GM12872 (cell line): ENCODE results near the gene OTOG.

Source experiments
- CTCF ChIP-seq: IDR thresholded peaks from 3 replicates; pipeline ENCODE4 v1.5.1; 2011; ENCODE audit warnings: low read depth, mild to moderate bottlenecking, low read length, moderate library complexity; ENCODE audit not compliant: insufficient read depth

The OTOG gene

GRCh38 chr11:17652556-17652955, 105.5 kb downstream of the OTOG start:
- TF ChIP-seq CTCF: no peak

GRCh38 chr11:17653611-17654010, 106.6 kb downstream of the OTOG start:
- TF ChIP-seq CTCF: no peak

- TF ChIP-seq CTCF: no peak
Observed at GRCh38 chr11:17655682-17656081, 108.6 kb downstream of the OTOG start.

GRCh38 chr11:17658211-17658610, 111.2 kb downstream of the OTOG start:
- no peak for TF ChIP-seq CTCF

DNA sequence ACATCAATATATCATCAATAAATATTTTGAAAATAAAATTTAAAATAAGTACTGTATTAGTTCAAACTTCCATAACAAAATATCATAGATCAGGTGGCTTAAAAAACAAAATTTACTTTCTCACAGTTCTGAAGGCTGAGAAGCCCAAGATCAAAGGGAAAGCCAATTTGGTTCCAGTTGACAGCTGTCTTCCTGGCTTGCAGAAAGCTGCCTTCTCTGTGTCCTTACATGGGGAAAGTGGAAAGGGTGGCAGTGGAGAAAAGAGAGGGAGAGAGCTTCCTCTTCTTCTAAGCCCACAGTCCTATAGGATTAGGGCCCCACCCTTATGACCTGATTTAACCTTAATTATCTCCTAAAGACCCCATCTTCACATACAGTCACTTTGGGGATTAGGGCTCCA, 121.1 kb downstream of the OTOG start:
- no peak for TF ChIP-seq CTCF

- no peak for TF ChIP-seq CTCF
Observed at GRCh38 chr11:17672469-17672868, 125.4 kb downstream of the OTOG start.

DNA sequence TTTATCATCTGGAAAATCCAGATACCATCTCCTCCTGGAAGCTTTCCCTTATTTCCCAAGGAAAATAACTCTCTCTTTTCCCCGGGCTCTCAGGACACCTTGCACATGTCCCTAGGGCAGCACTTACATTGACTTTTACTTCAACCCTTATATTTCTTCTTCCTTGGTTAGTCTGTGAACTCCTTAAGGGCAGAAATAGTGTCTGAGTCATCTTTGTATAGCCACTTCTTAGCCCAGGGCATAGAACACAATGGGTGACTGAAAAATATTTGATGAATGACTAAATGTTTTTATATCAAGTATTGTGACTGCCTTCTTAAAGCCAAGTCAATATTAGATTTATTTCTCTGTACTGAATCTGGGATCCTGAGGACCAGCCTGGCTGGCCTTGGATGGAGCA, 126.9 kb downstream of the OTOG start:
- TF ChIP-seq CTCF: no peak

DNA sequence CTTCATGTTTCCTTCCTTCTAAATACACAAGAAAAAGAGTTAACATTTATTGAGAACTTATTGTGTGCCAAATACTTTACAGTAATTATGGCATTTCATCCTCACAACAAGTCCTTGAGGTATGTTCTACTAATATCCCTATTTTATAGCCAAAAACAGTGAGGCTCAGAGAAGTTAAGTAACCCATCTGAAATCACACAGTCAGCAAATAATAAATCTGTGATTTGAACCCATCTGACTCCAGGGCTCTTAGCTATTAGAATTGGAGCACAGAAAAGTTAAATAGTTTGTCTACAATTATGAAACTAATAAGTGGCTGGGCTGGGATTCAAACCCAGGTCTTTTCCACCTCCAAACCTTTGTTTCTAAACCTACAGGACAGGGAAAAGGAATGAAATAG, 135.8 kb downstream of the OTOG start:
- TF ChIP-seq CTCF: no peak
